LNCAP (cell line): ENCODE measurements around the gene DHX32.

Source experiments
- TF ChIP-seq, protein P1 (sequence below): fragments of 450-650 bp; IDR thresholded peaks from 2 replicates; pipeline ENCODE4 v1.5.1; 2017; ENCODE audit warnings: mild to moderate bottlenecking

DHX32 gene, protein sequence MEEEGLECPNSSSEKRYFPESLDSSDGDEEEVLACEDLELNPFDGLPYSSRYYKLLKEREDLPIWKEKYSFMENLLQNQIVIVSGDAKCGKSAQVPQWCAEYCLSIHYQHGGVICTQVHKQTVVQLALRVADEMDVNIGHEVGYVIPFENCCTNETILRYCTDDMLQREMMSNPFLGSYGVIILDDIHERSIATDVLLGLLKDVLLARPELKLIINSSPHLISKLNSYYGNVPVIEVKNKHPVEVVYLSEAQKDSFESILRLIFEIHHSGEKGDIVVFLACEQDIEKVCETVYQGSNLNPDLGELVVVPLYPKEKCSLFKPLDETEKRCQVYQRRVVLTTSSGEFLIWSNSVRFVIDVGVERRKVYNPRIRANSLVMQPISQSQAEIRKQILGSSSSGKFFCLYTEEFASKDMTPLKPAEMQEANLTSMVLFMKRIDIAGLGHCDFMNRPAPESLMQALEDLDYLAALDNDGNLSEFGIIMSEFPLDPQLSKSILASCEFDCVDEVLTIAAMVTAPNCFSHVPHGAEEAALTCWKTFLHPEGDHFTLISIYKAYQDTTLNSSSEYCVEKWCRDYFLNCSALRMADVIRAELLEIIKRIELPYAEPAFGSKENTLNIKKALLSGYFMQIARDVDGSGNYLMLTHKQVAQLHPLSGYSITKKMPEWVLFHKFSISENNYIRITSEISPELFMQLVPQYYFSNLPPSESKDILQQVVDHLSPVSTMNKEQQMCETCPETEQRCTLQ

DNA sequence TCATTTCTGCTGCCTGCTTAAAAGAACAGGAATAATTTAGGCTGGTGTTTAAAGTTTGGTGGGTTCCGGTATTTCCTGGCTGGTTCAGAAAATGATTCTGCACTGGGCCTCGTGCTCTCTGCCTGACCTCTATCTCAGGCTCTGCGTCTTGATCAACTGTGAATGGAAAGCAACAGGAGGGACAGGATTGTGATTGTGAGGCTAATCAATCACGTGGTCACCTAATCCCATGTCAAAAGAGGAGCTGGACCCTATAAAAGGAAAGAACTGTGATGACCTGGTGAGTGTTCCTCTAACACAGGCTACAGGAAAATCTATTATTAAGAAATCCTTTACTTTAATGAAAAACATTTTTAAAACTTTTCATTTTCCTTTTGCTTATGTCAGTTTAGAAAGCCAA is at the start of gene DHX32:
Gene DHX32, minus strand, starts transcription at position 101 of the 400 bp plus-strand sequence. CDS start 468 bp downstream, outside the sequence.
- TF ChIP-seq, protein P1, sequence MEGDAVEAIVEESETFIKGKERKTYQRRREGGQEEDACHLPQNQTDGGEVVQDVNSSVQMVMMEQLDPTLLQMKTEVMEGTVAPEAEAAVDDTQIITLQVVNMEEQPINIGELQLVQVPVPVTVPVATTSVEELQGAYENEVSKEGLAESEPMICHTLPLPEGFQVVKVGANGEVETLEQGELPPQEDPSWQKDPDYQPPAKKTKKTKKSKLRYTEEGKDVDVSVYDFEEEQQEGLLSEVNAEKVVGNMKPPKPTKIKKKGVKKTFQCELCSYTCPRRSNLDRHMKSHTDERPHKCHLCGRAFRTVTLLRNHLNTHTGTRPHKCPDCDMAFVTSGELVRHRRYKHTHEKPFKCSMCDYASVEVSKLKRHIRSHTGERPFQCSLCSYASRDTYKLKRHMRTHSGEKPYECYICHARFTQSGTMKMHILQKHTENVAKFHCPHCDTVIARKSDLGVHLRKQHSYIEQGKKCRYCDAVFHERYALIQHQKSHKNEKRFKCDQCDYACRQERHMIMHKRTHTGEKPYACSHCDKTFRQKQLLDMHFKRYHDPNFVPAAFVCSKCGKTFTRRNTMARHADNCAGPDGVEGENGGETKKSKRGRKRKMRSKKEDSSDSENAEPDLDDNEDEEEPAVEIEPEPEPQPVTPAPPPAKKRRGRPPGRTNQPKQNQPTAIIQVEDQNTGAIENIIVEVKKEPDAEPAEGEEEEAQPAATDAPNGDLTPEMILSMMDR = no peak

DNA sequence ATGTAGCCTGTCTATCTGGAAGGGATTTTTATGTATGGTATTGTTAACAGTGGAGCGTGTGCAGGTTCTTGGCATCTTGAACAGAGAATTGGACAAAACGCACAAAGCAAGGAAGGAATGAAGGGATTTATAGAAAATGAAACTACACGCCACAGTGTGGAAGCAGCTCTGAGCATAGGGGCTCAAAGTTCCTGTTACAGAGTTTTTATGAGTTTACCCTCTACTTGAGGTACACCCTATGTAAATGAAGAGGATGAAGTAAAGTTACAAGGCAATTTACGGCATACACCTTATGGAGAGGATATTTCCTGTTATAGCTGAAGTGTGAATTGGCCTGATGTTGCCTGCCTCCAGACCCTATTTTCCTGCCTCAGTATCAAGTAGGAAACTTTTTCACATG is 48.5 kb upstream of the DHX32 start:
- TF ChIP-seq, protein P1 = no peak

DNA sequence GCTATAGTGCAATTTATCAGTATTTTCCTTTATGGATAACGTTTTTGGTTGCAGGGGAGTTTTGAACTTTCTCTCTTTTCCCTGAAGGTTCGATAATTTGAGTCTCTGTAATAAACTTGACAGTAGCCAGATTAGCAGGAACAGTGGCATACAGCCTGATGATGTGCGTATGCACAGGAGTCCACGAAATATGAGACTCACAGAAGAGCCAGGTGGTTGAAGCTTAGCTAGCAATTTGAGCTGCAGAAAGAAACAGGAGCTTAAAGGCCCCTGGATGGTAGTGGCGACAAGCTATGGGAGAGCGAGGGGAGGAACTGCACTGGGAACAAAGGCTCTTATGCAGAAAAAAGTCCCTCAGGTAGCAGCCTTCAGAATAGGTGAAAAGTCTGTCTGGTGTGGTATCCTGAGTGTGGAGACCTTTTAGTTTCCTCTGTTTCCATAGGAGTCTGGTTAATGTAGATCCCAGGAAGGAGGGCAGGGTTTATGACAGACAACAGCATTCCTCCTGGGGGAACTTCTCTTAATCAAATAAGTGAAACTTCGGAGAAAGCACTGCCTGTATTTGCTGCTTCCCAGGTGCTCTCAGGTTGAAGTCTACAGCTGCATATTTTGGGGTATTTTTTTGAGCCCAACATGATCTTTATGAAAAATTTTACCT is 48.0 kb upstream of the DHX32 start:
- TF ChIP-seq, protein P1 = no peak

DNA sequence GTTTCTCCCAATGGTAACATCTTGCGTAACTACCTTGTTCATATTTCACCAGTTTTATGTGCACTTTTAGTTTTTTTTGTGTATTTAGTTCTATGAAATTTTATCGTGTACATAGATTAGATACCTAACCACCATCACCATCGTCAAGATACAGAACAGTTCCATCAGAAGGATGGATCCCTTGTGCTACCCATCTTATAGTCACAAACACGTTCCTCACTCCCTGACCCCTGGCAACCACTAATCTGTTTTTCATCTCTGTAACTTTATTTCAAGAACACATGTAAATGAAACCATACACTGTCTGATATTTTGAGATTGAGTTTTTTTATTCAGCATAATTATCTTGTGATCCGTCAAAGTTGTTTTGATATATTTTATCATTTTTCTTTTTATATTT is 45.2 kb upstream of the DHX32 start:
- TF ChIP-seq, protein P1 = no peak

DNA sequence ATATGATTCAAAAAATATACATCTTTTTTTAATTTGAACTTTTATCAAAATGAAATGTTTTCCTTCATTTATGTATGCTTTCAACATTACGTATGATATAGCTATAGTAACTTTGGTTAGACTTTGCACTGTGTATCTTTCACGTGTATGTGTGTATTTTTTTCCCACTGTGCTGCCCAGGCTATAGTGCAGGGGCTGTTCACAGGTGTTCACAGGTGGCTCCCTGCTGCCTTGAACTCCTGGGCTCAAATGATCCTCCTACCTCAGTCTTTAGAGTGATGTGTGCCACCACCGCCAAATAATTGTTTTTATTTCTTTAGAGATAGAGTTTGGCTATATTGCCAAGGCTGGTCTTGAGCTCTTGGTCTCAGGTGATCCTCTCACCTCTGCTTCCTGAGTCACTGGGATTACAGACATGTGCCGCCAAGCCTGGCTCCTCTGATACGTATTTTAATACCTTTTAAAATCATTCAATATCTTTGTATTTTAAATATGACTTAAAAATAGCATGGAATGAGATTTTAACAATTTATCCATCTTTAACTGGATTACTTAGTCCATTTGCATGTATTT is 44.3 kb upstream of the DHX32 start:
- TF ChIP-seq, protein P1 = no peak

DNA sequence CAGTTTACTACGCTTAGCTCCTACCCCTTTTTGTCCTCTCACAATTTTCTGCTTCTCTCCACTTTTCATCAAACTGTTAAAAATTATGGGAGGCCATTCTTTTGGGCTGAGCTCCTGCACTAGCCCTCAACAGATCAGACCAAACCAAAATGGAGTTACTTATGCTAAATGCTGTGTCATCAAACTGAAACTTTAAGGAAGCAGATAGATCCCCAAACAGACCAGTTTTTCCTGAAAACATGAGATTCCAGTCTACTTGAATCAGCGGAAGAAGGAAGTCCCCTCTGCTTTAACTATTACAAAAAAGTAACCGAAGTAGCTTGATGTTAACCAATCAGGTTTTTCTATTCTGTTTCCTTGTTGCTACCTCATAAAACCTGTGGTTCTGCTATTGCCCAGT is 35.9 kb upstream of the DHX32 start:
- TF ChIP-seq, protein P1 = no peak

DNA sequence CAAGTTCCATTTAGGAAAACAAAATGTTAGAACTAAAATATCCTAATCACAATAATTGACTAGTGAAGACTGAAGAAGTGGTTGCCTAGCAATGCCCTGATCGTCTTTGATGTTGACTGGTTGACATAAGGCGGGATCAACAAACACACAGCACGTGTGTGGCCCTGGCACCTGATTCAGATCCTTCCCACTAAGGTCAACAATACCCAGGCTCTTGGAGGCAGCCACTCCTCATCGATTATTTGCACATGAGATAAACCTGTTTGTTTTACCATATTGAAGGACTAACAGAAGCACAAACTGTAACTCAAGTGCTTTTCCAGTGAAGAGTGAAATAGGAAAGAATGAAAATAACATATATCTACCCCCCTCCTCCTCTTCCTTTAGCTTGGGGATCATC is 30.9 kb upstream of the DHX32 start:
- TF ChIP-seq, protein P1 = no peak
